GM18951 (cell line): Measurements from ENCODE around the gene GNL2.
"Not testable (repeated sequence)": the region's sequence is repeated elsewhere in the genome, so short reads cannot be mapped to it uniquely, and the experiment has no call there.

Source experiments
- POLR2A ChIP-seq: IDR thresholded peaks from 4 replicates; pipeline ENCODE4 v1.6.1; 2011; ENCODE audit warnings: mild to moderate bottlenecking; ENCODE audit not compliant: insufficient read length, insufficient read depth; ENCODE audit errors: extremely low read depth
- in situ Hi-C: fragments of 300-500 bp; cut with MboI; formaldehyde crosslinking; loops from one replicate; pipeline ENCODE4 v1.12.0; 2022; ENCODE audit warnings: low sequenced_read_pairs, mixed read lengths, inconsistent platforms; ENCODE audit not compliant: unreplicated experiment

GNL2 gene

GRCh38 chr1:37540036-37540785 is 55.5 kb downstream of the GNL2 start:
- in situ Hi-C loops: no loop called here
- TF ChIP-seq POLR2A: no peak

DNA sequence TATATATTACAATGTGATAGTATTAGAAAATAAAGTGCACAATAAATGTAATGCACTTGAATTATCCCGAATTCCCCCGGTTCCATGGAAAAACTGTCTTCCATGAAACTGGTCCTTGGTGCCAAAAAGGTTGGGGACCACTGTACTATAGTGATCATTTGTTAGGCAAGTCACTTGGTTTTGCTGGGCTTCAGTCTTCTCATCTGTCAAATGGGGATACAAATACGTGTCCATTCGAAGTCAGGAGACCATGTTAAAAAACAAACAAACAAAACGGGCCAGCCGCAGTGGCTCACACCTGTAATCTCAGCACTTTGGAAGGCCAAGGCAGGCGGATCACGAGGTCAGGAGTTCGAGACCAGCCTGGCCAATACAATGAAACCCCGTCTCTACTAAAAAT is 56.6 kb downstream of the GNL2 start:
- in situ Hi-C loops: not testable (repeated sequence)

DNA sequence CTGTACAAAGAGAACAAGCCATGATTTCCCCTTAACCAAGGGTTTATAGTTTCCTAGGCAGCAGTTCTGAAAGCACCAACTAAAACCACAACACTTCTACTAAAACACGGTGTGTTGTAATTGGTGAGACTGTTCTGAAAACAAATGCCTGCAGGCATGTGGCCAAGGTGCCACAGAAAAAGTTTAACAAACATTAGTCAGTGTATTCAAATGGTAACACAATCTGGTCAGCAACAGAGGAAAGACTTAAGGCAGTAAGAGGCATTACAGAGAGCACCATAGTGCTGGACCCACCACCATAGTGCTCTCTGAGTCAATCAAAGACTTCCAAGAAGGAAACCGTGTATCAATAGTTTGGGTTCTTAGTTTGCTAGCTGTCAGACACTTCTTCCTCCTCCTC is 58.4 kb downstream of the GNL2 start:
- in situ Hi-C loops: no loop called here
- no peak for TF ChIP-seq POLR2A

GRCh38 chr1:37533317-37534093 is 62.2 kb downstream of the GNL2 start:
- in situ Hi-C loops: no loop called here
- TF ChIP-seq POLR2A: no peak

- in situ Hi-C loops: not testable (repeated sequence)
Measured at GRCh38 chr1:37532418-37533156, 63.1 kb downstream of the GNL2 start.

GRCh38 chr1:37529888-37530287 is 65.8 kb downstream of the GNL2 start:
- in situ Hi-C loops: not testable (repeated sequence)

GRCh38 chr1:37519613-37520012 is 76.1 kb downstream of the GNL2 start:
- in situ Hi-C loops: no loop called here
- TF ChIP-seq POLR2A: no peak

DNA sequence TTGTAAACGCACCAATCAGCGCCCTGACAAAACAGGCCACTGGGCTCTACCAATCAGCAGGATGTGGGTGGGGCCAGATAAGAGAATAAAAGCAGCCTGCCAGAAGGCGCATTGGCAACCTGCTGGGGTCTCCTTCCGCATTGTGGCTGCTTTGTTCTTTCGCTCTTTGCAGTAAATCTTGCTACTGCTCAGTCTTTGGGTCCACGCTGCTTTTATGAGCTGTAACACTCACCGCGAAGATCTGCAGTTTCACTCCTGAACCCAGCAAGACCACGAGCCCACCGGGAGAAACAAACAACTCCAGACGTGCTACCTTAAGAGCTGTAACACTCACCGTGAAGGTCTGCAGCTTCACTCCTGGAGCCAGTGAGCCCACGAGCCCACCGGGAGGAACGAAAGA is 76.8 kb downstream of the GNL2 start:
- in situ Hi-C loops: not testable (repeated sequence)

DNA sequence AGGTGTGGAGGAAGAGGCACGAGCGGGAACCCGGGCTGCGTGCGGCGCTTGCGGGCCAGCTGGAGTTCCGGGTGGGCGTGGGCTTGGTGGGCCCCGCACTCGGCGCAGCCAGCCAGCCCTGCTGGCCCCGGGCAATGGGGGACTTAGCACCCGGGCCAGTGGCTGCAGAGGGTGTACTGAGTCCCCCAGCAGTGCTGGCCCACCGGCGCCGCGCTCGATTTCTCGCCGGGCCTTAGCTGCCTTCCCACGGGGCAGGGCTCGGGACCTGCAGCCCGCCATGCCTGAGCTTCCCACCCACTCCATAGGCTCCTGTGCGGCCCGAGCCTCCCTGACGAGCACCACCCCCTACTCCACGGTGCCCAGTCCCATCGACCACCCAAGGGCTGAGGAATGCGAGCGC is 77.5 kb downstream of the GNL2 start:
- in situ Hi-C loops: not testable (repeated sequence)

DNA sequence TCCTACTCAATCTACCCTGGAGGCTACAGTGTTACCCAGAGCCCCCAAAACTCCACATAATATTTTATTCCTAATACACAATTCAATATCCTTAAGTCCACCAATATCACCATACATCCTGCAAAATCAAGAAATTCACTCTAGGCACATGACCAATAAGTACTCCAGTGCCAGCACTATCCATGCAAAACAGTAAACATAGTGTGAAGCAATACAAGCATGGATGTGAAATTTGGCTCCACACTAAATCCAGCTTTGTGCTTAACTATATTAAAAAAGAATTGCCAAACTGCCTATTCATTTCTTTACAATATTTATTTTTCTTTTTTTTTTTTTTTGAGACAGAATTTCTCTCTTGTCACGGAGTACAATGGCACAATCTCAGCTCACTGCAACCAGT is 78.2 kb downstream of the GNL2 start:
- in situ Hi-C loops: no loop called here
- no peak for TF ChIP-seq POLR2A
